ENCODE data around the gene SCIMP.
"Not testable (repeated sequence)": the region's sequence is repeated elsewhere in the genome, so short reads cannot be mapped to it uniquely, and the experiment has no call there.

DNA sequence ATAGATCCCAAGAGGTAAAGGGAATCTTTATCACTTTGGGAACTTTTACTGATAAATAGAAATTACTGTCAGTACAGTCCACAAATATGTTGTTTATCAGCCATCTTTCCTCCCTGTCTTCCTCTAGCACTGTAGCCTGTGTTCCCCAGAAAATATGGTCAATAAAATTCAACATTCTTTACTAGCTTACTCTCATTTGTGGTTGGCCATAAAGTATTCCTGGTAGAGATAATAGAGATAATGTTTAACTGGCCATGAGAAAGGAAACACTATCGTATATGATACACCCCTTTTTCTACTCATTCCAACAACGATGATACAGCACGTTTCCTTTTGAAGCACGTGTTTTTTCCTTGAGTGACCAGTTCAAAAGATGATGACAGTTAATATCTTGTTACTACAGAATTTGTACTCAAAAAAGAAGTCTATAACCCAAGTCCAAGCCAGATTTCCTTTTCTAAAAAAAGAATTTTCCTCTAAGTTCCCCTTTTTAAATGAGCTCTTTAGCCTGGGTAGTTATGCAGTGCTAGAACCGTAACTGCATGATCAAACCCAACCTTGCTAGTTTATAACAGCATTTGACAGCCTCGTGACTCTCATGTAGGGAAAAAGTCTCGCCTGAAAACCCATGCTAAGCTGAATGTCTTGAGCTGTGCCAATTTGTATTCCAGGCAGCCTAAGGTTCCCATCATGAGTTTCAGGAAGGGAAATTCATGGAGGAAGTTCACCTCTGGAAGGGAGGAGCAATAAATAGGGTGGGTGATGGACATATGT lies 68.7 kb downstream of the SCIMP start:
- TF ChIP-seq EP300 (IDR thresholded peaks at IDR 0.05; ENCODE audit: borderline replicate concordance in 1 of 2, low read depth in 1 of 2, low read length in 1 of 2); TAF1 (IDR thresholded peaks at IDR 0.05; ENCODE audit: borderline replicate concordance, low read depth, low read length): not testable (repeated sequence)
- TF ChIP-seq, protein P1, sequence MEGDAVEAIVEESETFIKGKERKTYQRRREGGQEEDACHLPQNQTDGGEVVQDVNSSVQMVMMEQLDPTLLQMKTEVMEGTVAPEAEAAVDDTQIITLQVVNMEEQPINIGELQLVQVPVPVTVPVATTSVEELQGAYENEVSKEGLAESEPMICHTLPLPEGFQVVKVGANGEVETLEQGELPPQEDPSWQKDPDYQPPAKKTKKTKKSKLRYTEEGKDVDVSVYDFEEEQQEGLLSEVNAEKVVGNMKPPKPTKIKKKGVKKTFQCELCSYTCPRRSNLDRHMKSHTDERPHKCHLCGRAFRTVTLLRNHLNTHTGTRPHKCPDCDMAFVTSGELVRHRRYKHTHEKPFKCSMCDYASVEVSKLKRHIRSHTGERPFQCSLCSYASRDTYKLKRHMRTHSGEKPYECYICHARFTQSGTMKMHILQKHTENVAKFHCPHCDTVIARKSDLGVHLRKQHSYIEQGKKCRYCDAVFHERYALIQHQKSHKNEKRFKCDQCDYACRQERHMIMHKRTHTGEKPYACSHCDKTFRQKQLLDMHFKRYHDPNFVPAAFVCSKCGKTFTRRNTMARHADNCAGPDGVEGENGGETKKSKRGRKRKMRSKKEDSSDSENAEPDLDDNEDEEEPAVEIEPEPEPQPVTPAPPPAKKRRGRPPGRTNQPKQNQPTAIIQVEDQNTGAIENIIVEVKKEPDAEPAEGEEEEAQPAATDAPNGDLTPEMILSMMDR (IDR thresholded peaks at IDR 0.05), result not testable (repeated sequence)
